Measurements from ENCODE around the gene FARSA. TPM values are rescaled to one million over a fixed set of nuclear protein-coding genes. Genes with fewer than 3 reads are reported as not detected.

FARSA gene
- total RNA-seq, 1 experiment from 2014 or later: 75.9 TPM

GRCh38 chr19:12974301-12975220, 41.0 kb upstream of the FARSA start:
- no peaks in the 10 kb centered on the region for H3K9me3 ChIP-seq
- TF ChIP-seq CTCF (IDR thresholded peaks at IDR 0.05; ENCODE audit: insufficient read depth in 1 of 2, low read depth in 1 of 2, low read length in 1 of 2, severe bottlenecking in 1 of 2, unreplicated experiment in 1 of 2): no peak
- H3K4me1 ChIP-seq: no peaks in the 10 kb centered on the region
- Mint-ChIP-seq H3K27me3 (ENCODE audit: insufficient read depth, unreplicated experiment) (no peaks in the 10 kb centered on the region), H3K9me3 (ENCODE audit: unreplicated experiment) (no peaks in the 10 kb centered on the region), H3K27ac (ENCODE audit: unreplicated experiment) (no peak overlapping the region), H3K36me3 (ENCODE audit: insufficient read depth, unreplicated experiment) (no peaks in the 10 kb centered on the region), H3K4me1 (ENCODE audit: low read depth, unreplicated experiment) (peaks cover 7% of the 10 kb centered on the region), H3K4me3 (ENCODE audit: unreplicated experiment) (no peak overlapping the region)
- ChIA-PET CTCF (interaction anchor here (1.6 kb wide), 1 partner anchor 9 kb away, joined by 8 read pairs; no protein-coding TSS in a partner anchor), POLR2A (no interaction called here)
- intact Hi-C loops (cut with micrococcal nuclease; ENCODE audit: unreplicated experiment): no loop called here
- H3K36me3 ChIP-seq (ENCODE audit: control insufficient read depth, insufficient read depth, low read length): no peaks in the 10 kb centered on the region
- no peak overlapping the region for H3K4me3 ChIP-seq (ENCODE audit: low read depth, low read length)
- DNase-seq: no peak
- BruUV-seq (replicated peaks): no TSS peak
- no peaks in the 10 kb centered on the region for H3K27me3 ChIP-seq (replicated peaks; ENCODE audit: control insufficient read depth, insufficient read depth, low read length)

- no peak for TF ChIP-seq CTCF (IDR thresholded peaks at IDR 0.05; ENCODE audit: insufficient read depth in 1 of 2, low read depth in 1 of 2, low read length in 1 of 2, severe bottlenecking in 1 of 2, unreplicated experiment in 1 of 2)
- no peak overlapping the region for H3K27ac Mint-ChIP-seq (ENCODE audit: unreplicated experiment)
- no TSS peak for BruUV-seq (replicated peaks)
- POLR2A ChIA-PET: no interaction called here
- H3K4me3 Mint-ChIP-seq (ENCODE audit: unreplicated experiment): no peak overlapping the region
- H3K9me3 ChIP-seq: no peaks in the 10 kb centered on the region
- no peaks in the 10 kb centered on the region for H3K36me3 ChIP-seq (ENCODE audit: control insufficient read depth, insufficient read depth, low read length)
- peaks cover 7% of the 10 kb centered on the region for H3K4me1 Mint-ChIP-seq (ENCODE audit: low read depth, unreplicated experiment)
- no peaks in the 10 kb centered on the region for H3K4me1 ChIP-seq
- intact Hi-C loops (cut with micrococcal nuclease; ENCODE audit: unreplicated experiment): no loop called here
- DNase-seq: no peak
- H3K27me3 ChIP-seq (replicated peaks; ENCODE audit: control insufficient read depth, insufficient read depth, low read length): no peaks in the 10 kb centered on the region
- H3K9me3 Mint-ChIP-seq (ENCODE audit: unreplicated experiment): no peaks in the 10 kb centered on the region
- CTCF ChIA-PET: interaction anchor here (0.6 kb wide), 1 partner anchor 56 kb away, joined by 3 read pairs; no protein-coding TSS in a partner anchor
- H3K36me3 Mint-ChIP-seq (ENCODE audit: insufficient read depth, unreplicated experiment): no peaks in the 10 kb centered on the region
- H3K27me3 Mint-ChIP-seq (ENCODE audit: insufficient read depth, unreplicated experiment): no peaks in the 10 kb centered on the region
- no peak overlapping the region for H3K4me3 ChIP-seq (ENCODE audit: low read depth, low read length)
Measured at GRCh38 chr19:12973236-12973635, 39.7 kb upstream of the FARSA start.

GRCh38 chr19:12970070-12970820, 36.7 kb upstream of the FARSA start:
- Mint-ChIP-seq H3K4me1 (ENCODE audit: low read depth, unreplicated experiment) (peaks cover 1% of the 10 kb centered on the region), H3K27ac (ENCODE audit: unreplicated experiment) (no peak overlapping the region), H3K9me3 (ENCODE audit: unreplicated experiment) (no peaks in the 10 kb centered on the region), H3K36me3 (ENCODE audit: insufficient read depth, unreplicated experiment) (no peaks in the 10 kb centered on the region), H3K4me3 (ENCODE audit: unreplicated experiment) (no peak overlapping the region), H3K27me3 (ENCODE audit: insufficient read depth, unreplicated experiment) (no peaks in the 10 kb centered on the region)
- POLR2A ChIA-PET: no interaction called here
- no peak for TF ChIP-seq CTCF (IDR thresholded peaks at IDR 0.05; ENCODE audit: insufficient read depth in 1 of 2, low read depth in 1 of 2, low read length in 1 of 2, severe bottlenecking in 1 of 2, unreplicated experiment in 1 of 2)
- Histone ChIP-seq H3K9me3 (no peaks in the 10 kb centered on the region), H3K4me3 (ENCODE audit: low read depth, low read length) (no peak overlapping the region), H3K4me1 (no peaks in the 10 kb centered on the region), H3K36me3 (ENCODE audit: control insufficient read depth, insufficient read depth, low read length) (no peaks in the 10 kb centered on the region), H3K27me3 (replicated peaks; ENCODE audit: control insufficient read depth, insufficient read depth, low read length) (no peaks in the 10 kb centered on the region)
- CTCF ChIA-PET: no interaction called here
- no peak for DNase-seq
- no TSS peak for BruUV-seq (replicated peaks)
- intact Hi-C loops (cut with micrococcal nuclease; ENCODE audit: unreplicated experiment): no loop called here

Data from Caco-2 (cell line).